Pons (tissue), 1 donor: ENCODE measurements around the gene TCERG1L.

Experiments used
- DNase-seq: peaks from one replicate; pipeline ENCODE4 v3.0.0-alpha.2; 2016; ENCODE audit warnings: low spot score

Gene TCERG1L

DNA sequence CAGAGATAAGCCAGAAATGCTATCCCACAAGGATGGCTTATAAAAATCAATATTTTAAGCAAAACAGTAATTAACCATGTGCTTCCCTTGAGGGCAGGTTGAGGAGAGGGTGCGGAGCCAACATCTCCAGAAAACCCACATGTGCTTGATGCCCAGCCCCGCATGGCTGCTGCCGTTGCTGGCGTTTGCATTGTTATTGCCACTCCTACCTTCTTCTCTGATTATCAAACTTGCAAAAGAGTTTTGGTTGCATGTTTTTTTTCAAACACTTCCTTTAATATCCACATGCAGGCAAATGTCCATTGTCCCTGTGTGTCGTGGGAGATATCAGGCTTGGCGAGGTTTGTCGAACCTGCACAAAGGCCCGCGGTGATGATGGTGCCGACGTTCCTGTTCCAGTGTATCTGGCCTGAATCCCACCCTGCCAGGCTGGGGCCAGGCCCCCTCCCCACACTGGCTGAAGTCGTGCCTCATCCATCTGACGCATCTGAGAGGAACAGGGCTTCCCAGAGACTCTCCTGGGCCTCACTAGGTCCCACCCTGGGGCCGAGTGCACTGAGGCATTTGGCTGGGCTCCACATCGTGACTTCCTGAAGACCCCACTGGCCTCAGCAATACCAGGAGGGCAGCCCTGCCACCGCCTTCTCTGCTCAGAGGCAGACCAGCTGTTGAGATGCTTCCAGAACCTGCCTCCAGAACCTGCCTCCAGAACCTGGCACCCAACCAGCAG lies 40.9 kb downstream of the TCERG1L start:
- no peak for DNase-seq

DNA sequence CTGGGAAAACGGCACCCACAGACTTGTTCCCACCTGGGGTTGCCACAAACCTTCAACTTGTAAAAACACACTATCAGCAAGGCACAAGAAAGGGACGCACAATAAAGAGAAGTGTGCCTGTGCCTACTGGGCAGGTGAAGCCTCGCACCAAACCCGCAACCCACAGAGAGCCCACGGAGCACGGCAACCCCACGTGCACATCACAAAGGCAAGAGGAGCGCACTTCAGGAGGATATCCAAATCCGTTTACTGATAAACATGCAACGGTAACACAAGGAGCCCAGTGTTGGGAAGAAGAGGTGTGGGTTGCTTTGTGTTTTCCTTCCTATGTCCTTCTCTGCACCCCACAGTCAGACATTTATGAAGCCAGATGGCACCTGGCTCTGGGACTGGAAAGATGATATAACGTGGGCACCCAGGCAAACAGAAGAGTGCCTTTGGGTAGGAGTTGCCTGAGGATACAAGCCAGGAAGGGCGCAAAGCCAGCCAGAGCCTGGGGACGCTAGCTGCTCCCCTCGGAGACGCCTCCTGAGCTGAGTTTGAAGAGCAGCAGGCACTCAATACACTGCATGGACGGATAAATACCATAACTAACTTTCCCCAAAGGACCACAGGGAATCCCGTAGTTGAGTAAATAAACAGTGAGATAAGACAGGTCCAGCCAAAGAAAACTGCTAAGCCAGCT lies 41.6 kb downstream of the TCERG1L start:
- no peak for DNase-seq

DNA sequence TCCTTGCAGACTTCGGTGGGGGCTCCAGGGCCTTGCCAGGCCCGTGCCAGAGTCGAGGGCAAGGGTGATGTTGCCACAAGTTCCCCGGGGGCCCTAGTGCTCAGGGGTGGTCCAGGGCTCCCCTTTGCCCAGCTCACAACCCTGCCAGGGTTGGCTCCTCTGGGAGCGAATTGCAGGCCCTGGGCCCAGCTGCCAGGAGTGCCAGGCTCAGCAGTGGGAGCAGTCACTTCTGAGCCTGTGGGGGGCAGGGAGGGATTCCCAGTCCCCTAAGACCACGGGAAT lies 43.8 kb downstream of the TCERG1L start:
- no peak for DNase-seq

DNA sequence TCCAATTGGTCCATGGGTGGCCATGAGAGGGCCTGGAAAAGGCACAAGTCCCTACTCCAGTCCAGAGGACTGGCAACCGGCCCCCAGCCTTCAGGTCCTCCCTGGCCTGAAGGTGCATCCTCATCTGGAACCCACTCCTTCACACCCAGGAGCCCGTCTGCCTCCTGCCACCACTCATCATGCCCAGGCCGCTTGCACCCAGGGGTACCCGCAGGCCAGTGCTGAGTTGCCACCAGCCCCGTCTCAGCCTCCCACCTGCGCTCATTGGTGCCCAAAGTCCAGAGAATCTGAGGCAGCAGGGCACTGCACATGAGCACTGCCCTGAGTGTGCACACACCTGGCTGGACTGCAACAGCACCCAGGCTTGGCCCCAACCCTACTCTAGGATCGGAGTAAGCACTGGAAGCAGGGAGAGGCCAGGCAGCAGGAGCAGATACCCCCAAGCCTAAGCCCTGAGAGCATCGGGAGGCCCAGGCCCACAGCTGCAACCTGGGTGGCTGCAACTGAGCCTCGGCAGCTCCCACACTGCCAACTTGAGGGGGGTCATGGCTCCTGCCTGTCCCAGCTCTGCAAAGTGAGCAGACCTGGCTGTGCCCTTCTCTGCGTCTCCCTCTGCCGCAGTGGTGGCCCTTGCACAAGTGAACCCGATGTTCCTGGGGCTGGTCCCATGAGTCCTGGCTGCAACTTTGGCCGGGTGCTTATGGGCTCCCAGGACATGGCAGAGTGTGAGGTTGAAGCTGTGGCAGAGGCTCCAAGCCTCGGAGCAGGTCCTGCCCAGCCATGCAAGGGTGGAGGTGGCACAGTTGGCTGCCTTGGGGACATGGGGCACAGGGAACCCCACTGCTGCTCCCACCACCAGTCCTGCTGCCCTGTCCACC lies 44.3 kb downstream of the TCERG1L start:
- no peak for DNase-seq

DNA sequence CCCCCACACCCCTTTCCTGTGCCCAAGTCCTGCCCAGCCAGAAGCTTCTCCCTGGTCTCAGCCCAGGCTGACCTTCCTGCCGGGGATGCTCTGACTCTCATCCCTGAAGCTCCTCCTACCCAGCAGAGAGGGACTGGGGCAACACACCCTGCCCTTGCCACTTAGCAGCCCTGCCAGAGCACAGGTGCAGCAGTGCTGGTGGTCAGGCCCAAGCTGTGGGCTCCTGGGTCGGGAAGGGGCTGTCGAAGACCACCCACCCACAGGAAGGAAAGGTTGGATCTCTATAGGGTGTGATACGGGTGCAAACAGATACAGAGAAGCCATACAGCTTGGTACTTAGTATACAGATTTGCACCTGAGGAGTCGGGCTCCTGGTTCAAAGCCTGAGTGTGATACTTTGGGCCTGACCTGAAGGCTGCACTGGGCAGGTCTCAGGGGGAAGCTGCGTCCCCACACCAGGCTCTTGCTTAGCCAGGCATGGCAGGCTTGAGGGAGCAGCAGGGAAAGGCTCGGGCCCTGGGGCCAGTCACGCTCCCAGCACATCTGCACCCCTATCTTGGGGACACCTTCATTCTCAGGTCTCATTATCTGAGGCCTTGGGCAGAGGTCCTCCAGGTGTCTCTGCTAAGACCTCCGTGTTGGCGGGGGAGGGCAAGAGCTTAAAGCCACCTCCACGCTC lies 47.3 kb downstream of the TCERG1L start:
- DNase-seq = no peak

DNA sequence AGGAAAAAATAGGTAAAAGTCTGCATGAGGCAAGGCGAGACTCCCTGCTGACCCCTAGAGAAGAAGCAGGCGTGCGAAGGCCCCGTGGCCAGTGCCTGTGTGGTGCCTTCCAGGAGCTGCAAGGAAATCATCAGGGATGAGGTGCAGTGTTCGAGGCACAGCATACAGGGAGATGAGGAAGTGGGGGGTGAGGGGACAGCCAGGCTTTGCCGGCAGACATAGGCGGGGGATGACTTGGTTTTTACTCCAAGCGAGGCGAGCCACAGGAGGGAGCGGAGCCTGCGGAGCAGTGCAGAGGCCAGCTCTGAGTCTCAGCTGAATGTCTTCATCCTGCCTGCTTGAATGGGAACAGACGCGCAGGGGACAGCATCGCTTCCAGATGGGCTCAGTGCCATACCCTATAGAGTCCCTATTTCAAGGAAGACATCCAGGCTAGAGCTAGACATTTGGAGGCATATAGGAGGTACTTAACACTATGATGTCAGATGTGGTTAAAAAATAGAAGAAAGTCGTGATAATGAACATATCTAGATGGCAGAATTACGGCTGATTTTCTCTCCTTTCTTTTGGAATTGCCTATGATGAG lies 49.5 kb downstream of the TCERG1L start:
- DNase-seq = no peak

DNA sequence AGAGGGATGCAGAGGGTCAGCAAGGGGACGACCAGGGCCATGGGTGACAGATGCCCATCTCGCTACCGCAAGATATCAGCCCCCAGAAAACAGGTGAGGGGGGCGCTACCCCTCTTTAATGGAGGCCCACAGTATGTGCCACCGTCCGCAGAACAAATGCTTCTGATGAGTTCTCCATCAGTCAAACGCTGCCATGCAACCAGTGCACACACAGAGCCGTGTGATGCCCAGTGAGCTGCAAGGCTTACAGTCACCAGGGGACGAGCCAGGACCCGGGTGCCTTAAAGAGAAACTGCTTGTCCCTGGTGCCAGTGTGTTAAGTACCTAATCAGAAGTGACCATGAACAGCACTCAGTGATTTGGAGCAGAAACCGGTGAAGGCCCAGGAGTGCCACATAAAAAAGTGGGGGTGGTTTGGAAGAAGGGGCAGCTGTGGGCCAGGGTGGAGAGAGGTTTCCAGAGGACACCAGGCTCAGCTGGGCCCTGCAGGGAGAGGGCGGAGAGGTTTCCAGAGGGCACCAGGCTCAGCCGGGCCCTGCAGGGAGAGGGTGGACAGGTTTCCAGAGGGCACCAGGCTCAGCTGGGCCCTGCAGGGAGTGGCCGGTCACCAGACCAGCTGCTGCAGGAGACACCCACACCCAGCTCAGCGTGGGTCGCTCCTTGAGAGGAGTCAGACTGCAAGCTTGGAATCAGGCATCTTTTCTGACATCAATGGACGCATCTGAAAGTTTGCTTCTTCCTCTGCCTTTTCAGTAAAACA lies 50.9 kb downstream of the TCERG1L start:
- no peak for DNase-seq

DNA sequence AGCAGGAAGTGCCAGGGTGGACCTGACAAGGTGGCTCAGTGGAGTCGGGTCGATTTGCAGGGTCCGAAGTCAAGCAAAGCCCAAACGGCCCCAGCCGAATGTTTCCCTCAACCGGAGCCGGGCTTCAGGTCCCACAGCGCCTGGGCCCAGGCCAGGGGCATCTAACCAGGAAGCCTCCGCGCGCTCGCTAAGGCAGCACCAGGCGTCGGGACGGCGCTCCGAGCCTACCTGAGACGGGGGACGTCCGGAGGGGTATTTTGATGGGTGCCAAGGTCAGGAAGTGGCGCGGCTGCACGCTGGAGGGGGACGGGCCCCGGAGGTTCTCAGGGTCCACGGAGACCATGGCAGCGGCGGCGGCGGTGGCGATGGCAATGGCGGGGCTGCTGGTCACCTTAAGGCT lies 51.5 kb downstream of the TCERG1L start:
- DNase-seq = no peak

DNA sequence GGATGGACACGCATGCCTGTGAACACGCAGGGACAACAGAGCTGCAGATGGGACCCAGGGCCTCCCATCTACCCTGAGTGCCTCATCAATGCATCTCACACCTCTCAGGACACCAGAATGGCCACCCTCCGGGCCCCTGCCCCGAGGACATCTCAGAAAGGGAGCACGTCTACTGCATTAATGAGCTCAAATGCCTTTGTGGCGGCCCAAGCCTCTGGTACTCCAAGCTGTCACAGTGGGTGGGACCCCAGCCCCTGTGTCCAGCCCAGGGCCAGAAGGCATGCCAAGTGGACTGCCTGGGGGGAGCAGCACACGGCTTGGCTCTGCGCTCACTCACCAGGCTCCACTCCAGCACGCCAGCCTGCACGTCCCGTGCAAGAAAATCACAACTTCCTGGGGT lies 52.0 kb downstream of the TCERG1L start:
- DNase-seq = no peak

DNA sequence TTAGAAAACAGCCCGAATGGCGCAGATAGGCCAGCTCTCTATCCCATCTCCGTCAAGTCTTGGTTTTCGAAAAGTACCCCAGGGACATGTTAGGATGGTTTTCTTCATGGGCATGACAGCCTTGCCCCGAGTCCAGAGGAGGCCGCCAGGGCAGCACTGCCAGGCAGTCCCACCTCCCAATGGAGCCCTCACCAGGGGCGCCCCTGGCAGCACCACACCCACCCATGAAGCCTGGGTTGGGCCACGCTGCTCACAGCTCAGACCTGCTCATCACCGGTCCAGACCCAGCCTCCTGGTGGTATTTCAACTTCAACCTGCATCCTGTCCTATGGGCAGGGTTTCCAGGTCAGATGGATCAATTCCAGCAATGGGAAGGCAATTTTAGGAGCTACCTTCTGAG lies 53.3 kb downstream of the TCERG1L start:
- no peak for DNase-seq

DNA sequence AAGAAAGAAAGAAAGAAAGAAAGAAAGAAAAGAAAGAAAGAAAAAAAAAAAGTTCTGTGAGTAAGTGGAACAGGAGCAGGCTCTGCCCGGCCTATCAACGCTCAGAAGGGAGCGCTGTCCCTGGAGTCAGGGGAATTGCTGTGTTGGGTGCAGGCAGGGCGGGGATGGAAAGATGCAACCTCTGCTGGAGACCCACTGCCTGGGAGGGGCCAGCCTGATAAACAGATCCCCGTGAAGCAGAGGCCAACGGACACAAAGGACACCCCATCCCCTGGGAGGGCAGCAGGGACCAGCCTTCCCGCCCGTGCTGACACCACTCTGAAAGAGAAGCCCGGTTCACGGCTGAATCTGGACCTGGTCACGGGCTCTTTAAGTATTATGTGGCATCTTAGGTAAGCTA lies 54.5 kb downstream of the TCERG1L start:
- DNase-seq = no peak

DNA sequence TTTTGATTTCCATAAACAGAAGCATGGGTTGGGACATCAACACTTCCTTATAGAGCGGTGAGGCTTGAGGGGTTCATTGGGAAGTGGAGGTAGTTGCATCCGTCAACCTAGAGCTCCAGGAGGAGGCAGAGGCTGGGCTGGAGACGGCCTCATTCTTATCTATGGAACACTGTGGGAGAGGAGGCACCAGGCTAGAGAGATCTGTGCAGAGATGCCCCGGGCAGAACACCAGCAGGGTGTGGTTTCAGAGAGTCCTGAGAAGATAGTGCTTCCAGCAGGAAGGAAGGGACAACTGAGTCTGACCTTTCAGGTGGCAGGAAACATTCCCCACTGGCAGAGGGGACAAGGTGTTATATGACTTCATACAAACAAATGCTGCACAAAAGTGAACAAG lies 56.7 kb downstream of the TCERG1L start:
- DNase-seq = no peak

DNA sequence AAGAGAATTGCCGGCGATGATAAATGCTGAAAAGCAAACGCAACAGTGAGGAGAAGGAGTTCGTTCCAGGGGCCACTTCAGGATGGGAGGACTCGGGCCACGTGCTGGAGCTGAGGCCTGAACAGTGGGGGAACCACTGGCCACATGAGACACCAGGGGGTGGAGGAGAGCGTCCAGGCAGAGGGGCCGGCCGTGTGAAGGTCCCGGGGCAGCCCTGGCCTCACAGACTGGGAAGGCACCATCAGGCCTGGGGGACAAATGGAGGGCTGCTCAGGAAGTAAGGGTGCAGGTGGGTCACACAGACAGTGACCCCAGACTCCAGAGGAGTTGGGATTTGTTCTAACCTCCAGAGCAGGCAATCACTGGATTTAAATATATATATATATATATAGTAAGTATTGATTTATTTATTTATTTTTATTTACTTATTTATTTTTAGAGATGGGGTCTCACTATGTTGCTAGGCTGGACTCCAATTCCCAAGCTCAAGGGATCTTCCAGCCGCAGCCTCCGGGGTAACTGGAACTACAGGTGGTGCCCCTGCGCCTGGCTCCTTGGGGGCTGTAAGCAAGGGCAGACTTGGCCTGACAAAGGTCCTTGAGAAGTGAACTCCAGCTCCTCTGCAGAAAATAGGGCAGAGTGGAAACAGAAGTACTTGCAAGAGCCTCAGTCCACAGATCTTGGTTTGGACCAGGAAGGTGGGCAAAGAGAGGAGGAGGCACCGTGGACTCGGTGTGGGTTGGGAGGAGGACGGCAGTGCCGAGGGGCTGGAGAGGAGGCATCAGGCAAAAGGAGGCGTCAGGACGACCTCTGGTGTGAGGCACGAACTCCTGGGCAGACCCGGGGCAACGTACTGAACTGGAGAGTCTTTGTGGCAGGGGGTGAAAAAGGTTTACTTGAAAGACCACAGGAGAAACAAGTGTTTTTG lies 57.3 kb downstream of the TCERG1L start:
- no peak for DNase-seq

DNA sequence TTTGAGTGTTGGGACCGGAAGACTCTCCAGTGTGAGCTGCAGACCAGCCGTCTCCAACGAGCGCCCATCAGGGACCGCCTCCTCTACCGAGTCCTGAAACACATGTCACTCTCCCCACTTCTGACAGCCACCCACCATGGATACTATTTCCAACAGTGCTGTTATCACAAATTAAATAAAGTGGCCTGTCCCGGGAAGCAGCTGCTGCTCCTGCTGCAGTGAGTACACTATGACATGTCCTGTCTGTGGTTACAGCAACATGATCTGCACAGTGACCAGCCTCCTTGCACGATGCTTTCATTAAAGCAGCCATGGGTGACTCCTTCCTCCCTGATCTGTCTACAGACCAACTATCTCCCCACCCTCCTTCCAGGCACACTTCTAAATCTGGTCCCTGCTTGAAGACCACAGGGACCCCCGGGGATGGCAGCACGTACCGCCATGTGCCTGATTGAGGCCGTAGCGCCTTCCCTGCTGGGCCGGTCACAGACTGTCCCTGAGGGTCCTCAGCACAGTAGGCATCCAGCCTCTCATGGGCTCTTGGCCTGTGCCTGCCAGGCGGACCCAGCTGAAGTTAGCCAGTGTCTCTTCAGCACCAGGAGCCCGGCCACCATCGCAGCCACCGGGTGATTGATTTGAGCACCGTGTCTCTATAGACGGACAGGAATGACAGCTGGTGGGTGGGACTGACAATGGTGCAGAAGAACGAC lies 58.8 kb downstream of the TCERG1L start:
- no peak for DNase-seq

DNA sequence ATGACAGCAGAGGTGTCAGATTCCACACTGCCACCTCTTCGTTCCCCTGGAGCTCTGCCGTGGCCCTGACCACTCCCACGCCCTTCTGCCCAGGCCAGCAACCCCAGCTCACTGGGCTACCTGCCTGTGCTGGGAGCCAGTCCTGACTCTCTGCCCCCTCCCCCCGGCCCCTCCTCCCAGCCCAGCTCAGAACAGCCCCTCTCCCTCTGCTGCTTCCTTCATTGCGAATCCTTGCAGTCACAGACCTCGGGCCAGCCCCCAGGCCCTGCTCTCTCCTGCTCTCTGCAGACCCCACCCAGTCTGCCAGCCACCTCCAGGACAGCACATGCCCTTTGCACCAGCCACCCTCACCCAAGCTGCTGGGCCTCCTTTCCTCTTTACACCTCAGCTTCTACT lies 60.4 kb downstream of the TCERG1L start:
- no peak for DNase-seq

DNA sequence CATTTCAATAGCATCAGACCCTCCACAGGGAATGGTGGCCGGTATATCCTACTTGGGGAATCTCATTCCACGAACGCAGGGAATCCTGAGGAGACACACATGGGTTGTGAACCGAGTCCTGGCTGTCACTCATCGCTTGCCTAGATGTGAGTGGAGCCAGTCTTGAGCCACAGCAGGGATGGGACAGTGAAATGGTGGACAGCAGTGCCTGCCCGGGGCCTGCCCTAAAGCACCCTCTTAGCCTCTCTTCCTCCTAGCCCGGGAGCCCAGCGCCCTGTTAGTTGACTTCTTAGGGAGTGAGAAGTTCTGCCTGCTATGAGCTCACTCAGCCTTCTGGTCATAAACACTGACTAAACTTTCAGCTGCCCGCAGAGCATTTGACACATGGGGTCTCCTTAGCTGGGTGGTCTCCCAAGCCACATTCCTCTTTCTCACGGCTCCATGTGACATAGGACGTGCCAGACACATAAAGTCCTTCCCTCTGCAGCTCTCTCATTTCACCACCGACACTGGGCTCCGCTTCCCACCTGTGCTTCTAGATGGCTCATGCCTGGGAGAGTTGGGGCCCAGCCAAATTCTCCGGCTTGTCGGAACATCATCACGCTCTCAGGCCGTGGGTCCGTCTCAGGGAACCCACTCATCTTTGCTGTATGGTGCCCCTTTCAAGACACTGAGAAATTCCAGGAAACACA lies 60.9 kb downstream of the TCERG1L start:
- no peak for DNase-seq

DNA sequence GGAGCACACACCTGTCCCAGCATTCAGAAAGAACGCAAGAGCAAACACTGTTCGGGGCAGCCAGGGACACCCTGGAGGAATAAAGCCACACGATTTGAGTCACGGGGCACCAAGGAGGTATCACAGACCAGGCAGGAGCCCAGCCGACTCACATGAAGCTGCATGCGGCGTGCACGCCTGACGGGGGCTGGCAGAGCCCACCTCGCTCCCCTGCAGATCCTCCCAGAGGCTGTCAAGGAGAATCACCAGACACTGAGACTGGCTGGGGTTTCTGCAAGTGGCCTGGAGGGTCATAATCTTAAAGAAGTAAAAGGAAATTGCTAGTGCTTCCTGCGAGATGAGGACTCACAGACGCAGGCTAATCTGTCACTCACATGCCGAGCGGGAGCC lies 61.6 kb downstream of the TCERG1L start:
- no peak for DNase-seq

DNA sequence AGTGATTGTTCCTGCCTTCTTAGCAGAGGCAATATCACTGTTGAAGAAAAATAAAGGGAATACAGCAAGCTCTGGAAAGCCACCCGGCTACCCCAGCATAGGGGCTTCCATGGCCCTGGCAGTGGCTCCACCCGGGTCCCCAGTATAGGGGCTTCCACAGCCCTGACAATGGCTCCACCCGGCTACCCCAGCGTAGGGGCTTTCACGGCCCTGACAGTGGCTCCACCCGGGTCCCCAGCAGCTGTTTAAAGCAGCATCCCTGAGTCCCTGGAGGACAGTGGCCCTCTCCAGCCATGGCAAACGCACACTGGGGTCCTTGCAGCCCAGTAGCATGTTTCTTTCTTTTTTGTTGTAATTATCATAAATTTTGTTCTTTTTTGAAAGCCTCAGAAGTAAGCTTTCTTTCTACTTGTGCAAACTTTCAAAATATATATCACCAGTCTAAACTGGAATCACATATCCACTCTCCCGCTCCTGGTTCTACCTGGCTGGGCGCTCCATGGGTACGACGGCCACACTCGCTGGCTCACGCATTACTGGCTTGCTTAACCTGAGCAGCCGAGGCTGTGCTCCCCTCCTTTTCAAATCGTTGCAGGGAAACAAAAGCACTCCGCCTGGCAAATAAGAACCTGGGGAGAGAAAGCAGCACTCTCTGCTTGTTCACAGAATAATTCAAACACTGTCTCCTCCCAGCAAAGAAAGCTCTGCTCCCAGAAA lies 62.1 kb downstream of the TCERG1L start:
- DNase-seq = no peak
